ENCODE data around the gene TSEN54.

TSEN54 gene

GRCh38 chr17:75507733-75508719, 8.3 kb upstream of the TSEN54 start:
- Histone ChIP-seq H3K27ac (no peak overlapping the region), H3K4me3 (ENCODE audit: low read depth, low read length) (no peak overlapping the region)
- no peak for DNase-seq

GRCh38 chr17:75508931-75509361, 7.4 kb upstream of the TSEN54 start:
- no peak overlapping the region for H3K27ac ChIP-seq
- H3K36me3 ChIP-seq (replicated peaks) = no peaks in the 10 kb centered on the region
- DNase-seq = no peak
- in situ Hi-C loops (cut with HindIII; ENCODE audit: low pct_ligation_motif_present, low sequenced_read_pairs) = no loop called here
- H3K27me3 ChIP-seq (replicated peaks) = no peaks in the 10 kb centered on the region
- H3K4me3 ChIP-seq (ENCODE audit: low read depth, low read length) = no peak overlapping the region
- TF ChIP-seq, protein P1, sequence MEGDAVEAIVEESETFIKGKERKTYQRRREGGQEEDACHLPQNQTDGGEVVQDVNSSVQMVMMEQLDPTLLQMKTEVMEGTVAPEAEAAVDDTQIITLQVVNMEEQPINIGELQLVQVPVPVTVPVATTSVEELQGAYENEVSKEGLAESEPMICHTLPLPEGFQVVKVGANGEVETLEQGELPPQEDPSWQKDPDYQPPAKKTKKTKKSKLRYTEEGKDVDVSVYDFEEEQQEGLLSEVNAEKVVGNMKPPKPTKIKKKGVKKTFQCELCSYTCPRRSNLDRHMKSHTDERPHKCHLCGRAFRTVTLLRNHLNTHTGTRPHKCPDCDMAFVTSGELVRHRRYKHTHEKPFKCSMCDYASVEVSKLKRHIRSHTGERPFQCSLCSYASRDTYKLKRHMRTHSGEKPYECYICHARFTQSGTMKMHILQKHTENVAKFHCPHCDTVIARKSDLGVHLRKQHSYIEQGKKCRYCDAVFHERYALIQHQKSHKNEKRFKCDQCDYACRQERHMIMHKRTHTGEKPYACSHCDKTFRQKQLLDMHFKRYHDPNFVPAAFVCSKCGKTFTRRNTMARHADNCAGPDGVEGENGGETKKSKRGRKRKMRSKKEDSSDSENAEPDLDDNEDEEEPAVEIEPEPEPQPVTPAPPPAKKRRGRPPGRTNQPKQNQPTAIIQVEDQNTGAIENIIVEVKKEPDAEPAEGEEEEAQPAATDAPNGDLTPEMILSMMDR (IDR thresholded peaks at IDR 0.05; ENCODE audit: low read depth, low read length, missing control alignments) = no peak

More at GRCh38 chr17:75507733-75508719, 8.3 kb upstream of the TSEN54 start:
- H3K27me3 ChIP-seq (replicated peaks) = no peaks in the 10 kb centered on the region
- H3K36me3 ChIP-seq (replicated peaks) = no peaks in the 10 kb centered on the region
- TF ChIP-seq, protein P1 (IDR thresholded peaks at IDR 0.05; ENCODE audit: low read depth, low read length, missing control alignments) = no peak
- in situ Hi-C loops (cut with HindIII; ENCODE audit: low pct_ligation_motif_present, low sequenced_read_pairs) = no loop called here

DNA sequence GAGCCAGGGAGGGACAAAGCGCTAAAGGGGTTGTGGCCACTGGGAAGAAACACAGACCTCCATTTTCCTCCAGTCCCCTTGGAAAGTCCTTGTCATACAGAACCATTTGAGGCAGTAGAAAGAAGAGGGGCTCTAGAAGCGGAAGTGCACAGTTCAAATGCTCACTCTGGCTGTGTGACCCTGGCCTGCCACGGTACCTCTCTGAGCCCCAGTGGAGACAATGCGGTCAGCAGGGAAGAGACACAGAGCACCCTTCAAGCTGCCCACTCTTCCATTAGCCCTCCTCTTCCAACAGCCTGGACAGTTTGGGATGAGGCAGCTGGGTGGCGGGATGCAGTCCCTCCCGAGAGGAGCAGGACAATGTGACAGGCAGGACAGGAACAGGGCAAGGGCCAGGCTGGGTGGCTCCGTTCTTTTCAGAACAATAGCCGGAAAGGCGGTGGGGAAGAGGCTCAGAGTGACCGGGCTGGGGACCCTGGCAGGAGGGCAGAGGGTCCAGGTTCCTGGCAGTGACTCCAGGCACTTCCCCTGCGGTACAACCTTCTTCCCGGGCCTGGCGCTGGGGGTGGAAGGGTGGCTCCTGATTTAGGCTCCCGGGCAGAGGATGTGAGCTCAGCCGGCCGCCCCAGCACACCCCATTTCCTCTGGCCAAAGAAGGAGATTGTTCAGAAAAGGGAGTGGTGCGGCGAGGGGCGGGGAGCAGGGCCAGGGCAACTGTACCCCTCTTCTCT, 6.6 kb upstream of the TSEN54 start:
- TF ChIP-seq, protein P1 (IDR thresholded peaks at IDR 0.05; ENCODE audit: low read depth, low read length, missing control alignments) = no peak
- Histone ChIP-seq H3K36me3 (replicated peaks) (no peaks in the 10 kb centered on the region), H3K27ac (no peak overlapping the region), H3K4me3 (ENCODE audit: low read depth, low read length) (no peak overlapping the region), H3K27me3 (replicated peaks) (no peaks in the 10 kb centered on the region)
- in situ Hi-C loops (cut with HindIII; ENCODE audit: low pct_ligation_motif_present, low sequenced_read_pairs) = no loop called here
- DNase-seq = no peak

DNA sequence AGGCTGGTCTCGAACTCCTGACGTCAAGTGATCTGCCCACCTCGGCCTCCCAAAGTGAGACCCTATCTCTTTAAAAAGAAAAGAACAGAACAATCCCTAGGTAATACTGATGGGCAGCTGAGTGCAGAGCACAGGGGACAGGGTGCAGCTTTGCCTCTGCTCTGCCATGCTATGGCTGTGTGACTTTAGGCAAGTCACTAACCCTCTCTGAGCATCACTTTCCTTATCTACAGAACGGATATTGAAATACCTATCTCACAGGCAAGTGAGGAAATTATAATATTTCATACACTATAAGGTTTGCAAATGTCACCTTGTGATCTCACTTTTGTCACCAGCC, 5.1 kb upstream of the TSEN54 start:
- DNase-seq = no peak
- no peaks in the 10 kb centered on the region for H3K27me3 ChIP-seq (replicated peaks)
- TF ChIP-seq, protein P1 (IDR thresholded peaks at IDR 0.05; ENCODE audit: low read depth, low read length, missing control alignments) = no peak
- in situ Hi-C loops (cut with HindIII; ENCODE audit: low pct_ligation_motif_present, low sequenced_read_pairs) = no loop called here
- no peak overlapping the region for H3K4me3 ChIP-seq (ENCODE audit: low read depth, low read length)
- no peak overlapping the region for H3K27ac ChIP-seq
- H3K36me3 ChIP-seq (replicated peaks) = no peaks in the 10 kb centered on the region

DNA sequence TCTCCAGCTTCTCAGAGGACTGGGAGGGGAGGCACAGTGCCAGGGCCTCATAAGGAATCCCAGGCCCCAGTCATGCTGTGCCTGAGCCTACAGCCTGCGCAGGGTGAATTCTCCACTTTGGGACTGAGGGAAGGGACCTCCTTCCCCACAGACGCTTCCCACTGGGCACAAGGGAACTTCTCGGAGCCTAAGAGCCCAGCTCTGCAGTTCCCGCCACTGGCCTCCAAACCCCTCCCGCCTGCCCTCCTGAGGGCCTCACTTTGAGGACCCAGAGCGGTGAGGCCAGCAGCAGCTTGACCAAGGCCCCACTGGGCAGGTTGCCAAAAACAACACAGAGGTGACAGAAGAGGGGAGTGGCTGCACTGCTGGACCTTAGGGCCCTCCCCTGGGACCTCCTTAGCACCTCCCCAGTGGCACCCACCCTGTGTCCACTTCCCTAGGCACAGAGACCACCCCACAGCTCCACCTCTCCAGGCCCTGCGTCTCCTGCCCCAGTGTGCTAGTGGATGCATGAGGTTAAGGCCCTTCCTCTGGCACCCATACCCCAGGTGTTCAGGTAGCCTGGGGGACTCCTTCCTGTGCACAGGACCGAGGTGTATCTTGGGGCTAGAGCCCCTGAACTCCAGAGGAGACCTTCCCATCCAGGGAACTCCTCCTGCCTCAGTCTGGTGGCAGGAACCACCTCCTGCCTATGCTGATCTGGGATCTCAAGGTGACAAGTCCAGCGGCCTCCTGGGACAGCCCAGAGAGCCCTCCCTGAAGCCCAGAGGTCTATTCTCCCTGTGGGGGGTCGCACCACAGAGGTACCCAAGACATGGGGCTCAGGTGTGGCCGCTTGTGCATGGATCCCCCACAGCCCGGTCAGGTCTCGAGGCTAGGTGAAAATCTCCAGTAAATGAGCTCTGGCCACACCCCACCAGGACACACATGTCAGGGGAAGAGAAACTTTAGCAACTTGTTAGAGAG, 4.4 kb upstream of the TSEN54 start:
- no peak for DNase-seq
- Histone ChIP-seq H3K36me3 (replicated peaks) (no peaks in the 10 kb centered on the region), H3K27ac (no peak overlapping the region), H3K4me3 (ENCODE audit: low read depth, low read length) (no peak overlapping the region), H3K27me3 (replicated peaks) (no peaks in the 10 kb centered on the region)
- in situ Hi-C loops (cut with HindIII; ENCODE audit: low pct_ligation_motif_present, low sequenced_read_pairs) = no loop called here
- TF ChIP-seq, protein P1 (IDR thresholded peaks at IDR 0.05; ENCODE audit: low read depth, low read length, missing control alignments) = no peak
